HG03175 (cell line): ENCODE results near the gene RIN3.
"Not testable (repeated sequence)": the region's sequence is repeated elsewhere in the genome, so short reads cannot be mapped to it uniquely, and the experiment has no call there.

ENCODE experiments used
- ATAC-seq: cut with Tn5 transposase; IDR thresholded peaks from one replicate; pipeline ENCODE4 v1.9.1; 2021; ENCODE audit warnings: mild to moderate bottlenecking, moderate library complexity; ENCODE audit not compliant: unreplicated experiment

Gene RIN3

DNA sequence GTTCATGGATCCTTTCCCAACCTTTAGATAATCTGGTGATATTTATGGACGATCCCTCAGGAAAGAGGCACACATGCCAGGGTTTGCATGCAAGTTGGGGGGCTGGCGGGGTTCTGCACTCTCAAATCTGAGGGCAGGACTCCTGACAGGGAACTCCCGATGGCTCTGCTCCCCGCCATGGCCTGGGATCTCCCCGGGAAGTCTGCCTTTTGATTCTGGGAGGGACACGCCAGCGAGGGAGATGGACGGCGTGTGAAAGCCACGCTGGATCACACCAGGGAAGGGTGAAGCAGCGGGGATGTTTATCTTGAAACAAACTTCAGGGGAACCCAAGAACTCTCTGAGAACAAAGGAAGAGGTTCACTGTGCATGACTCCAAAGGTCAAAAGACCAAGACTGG lies 191.2 kb downstream of the RIN3 start:
- no peak for ATAC-seq

DNA sequence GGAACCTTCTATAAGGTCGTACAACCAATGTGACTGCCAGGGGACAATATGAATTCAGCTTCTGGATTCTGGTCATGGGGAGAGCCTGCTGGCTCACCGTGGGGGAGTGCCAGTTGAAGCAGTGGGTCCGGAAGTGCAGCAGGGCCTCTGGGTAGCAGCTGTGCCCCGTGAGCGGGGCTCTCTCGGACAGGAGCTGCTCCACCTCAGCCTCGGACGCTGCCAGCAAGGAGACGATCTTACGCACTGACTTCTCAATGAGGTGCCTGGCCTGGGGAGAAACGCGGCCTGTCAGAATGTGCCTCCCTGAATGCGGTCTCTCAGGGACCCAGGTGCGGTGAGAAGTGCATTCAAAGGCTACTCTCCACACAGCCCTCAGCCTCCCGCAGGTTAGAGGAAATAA lies 192.8 kb downstream of the RIN3 start:
- ATAC-seq = no peak

- ATAC-seq = no peak
These were observed 195.9 kb downstream of the RIN3 start for GRCh38 chr14:92709340-92710000.

- no peak for ATAC-seq
These were observed 196.4 kb downstream of the RIN3 start for GRCh38 chr14:92710001-92710341.

DNA sequence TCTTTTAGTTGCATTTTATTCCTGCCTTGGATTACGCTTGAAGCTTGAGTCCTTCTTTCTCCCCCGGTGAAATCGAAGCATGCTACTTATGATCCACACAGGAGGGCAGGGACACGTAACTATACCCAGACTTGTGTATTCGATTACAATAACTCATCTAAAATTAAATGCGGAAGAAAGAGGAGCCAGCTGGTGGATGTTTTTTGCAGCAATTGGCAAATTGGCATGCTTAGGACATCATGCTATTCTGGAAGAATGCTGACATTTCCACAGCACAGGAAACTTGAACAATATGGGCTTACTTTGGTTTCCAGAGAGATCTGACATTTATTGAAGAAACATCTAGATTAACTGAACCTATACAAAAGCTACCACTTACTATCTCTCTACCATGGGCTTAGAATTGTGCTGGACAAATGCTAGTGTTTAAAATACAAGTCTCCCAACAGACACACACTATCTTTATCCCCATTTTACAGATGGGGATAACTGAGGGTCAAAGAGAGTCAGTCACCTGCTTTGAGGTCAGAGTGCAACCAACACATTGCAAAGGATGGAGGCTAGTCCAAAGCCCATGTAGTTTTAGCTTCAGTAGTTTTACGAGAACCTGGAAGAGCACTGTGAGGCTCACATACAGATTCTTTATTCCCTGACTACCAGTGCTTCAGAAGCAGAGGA lies 198.5 kb downstream of the RIN3 start:
- ATAC-seq = no peak

DNA sequence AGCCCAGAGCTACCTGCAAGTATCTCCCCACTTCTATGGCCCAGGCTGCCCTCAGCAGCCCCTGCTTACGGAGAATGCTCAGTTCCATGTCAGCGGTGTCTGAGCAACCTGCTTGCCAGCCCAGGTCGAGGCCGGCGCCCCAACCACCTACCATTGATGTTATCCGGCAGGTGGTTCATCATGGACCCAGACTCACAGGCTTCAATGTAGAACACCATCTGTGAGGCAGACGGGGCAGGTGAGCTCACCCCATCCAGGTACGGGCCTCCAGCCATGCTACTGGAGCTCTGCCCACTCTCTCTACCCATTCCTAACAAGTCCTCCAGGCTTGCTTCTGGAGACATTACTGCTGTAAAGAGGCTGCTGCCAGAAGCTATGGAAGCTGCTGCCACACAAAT lies 199.1 kb downstream of the RIN3 start:
- no peak for ATAC-seq

DNA sequence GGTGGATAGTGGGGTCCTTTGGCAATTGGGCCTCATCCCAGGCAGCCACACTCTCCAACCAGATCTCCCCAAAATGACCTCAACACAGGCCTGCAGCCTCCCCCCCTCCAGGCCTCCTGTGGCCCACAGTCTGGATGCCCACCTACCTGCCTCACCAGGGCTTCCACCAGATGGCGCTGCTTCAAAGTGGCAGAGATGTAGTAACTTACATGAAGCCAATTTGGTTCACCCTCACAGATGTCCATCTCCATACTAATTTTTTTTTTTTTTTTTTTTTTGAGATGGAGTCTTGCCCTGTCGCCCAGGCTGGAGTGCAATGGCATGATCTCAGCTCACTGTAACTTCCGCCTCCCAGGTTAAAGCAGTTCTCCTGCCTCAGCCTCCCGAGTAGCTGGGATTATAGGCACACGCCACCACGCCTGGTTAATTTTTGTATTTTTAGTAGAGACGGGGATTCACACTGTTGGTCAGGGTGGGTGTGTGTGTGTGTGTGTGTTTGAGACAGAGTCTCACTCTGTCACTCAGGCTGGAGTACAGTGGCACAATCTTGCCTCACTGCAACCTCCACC lies 201.2 kb downstream of the RIN3 start:
- ATAC-seq = not testable (repeated sequence)

GRCh38 chr14:92716131-92716530 lies 202.6 kb downstream of the RIN3 start:
- ATAC-seq = no peak

DNA sequence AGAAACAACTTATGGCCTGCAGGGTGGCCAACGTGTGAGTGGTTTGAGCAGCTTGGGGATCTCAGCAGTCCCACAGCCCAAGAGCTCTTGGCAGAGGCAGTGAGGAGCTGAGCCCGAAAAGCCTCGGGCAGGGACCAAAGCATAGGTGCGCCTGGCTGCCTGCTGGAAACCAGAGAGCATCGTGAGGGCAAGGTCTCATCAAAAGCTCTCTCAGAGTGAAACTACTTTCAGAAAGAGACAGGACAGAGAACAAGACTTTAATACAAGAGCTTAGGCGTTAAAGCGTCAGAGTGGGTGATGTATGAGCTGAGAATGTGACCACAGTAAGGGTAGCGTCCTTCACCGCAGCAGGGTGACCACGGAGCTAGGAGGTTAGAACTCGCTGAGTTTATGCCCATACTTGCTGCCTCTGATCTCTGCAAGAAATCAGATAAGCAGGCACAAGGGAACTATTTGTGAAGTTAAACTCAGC lies 204.0 kb downstream of the RIN3 start:
- ATAC-seq = no peak

GRCh38 chr14:92718664-92719063 lies 205.1 kb downstream of the RIN3 start:
- ATAC-seq = no peak

DNA sequence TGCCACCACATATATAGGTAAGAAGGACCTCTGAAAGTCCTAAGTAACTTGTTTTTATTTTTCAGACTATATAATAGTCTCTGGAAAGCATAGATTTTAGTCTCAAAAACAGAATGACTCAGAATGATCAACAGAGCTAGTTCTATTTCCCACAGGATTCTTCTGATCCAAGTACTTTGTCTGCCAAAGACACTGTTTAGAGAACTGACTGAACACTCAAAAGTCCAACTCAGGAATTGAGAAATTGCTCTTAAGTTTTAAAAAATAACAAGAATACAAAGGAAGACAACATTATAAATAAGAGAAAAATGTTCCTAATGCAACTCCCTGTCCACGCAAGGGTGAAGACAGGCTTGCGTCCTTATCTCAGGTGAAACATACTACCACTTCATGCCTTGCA lies 205.8 kb downstream of the RIN3 start:
- ATAC-seq = no peak

GRCh38 chr14:92719890-92720323 lies 206.3 kb downstream of the RIN3 start:
- ATAC-seq = no peak

GRCh38 chr14:92724516-92725340 lies 211.1 kb downstream of the RIN3 start:
- ATAC-seq = no peak

DNA sequence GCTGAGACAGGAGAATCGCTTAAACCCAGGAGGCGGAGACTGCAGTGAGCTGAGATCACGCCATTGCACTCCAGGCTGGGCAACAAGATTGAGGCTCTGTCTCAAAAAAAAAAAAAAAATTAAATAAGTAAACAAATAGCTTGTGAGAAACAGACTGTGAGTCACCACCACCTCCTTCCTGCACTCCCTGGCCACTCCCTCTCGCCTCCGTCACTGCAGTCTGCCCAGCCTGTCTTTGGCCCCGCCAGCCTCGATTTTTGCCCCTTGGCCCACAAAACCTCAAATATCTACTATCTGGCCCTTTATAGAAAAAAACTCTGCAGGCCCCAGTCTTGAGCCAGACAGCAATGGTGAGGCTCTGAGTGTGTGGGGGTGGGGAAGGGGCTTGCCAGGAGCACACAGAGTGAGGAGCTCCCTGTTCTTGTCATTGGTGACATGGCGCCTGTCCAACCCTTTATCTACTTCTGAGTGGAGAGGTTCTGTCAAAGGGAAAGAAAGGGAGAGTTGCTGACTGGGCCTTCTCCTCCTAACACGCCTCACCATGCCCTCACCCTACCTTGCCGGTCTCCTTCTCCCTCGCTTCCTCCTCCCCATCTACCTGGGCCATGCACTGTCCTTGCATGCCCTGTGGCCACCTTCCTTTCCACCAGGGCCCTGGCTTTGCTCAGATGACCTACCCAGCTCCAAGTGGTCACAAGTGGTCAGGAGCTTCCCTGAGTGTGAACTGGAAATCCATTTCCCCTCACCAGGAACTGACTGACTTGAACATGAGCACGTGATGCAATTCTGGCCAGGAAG lies 212.8 kb downstream of the RIN3 start:
- ATAC-seq = no peak

DNA sequence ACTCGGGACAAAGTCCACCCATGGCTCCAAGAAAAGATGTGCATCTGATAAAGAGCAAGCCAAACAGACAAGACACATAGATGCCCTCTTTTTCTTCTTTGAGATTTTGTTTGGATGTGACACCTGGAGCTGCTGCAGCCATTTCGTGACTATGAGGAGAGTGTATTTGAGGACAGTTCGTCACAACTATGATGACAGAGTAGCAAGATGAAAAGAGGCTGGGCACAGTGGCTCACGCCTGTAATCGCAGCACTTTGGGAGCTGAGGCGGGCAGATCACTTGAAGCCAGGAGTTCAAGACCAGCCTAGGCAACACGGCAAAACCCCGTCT lies 213.3 kb downstream of the RIN3 start:
- no peak for ATAC-seq

DNA sequence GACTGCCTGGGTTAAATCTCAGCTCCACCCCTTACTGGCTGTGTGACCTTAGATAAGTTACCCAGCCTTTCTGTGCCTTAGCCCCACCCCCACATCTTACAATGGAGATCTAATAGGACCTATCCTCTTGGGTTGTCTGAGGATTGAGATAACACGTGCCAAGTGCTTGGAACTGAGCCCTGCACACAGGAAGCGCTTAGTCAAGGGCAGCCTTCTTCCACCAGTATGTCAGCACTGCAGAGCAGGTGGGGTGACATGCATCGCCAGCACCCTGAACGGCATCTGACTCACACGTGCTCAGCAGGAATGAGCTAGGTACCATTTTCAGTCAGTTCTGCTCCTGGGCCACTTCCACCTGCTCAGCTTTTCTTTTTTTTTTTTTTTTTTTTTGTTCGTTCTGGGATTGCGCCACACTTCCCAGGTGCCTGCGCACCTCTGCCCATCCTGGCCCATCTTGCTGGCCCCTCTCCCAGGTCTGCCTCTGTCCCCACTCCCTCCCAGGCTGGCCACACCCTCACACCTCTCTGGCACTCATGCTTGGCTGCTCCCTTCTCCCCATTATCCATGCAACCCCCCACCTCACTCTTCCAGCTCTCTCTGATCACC lies 215.3 kb downstream of the RIN3 start:
- peak; percentile 62 for ATAC-seq

- peak; percentile 86 for ATAC-seq
These were observed 216.2 kb downstream of the RIN3 start for GRCh38 chr14:92729634-92730358.

DNA sequence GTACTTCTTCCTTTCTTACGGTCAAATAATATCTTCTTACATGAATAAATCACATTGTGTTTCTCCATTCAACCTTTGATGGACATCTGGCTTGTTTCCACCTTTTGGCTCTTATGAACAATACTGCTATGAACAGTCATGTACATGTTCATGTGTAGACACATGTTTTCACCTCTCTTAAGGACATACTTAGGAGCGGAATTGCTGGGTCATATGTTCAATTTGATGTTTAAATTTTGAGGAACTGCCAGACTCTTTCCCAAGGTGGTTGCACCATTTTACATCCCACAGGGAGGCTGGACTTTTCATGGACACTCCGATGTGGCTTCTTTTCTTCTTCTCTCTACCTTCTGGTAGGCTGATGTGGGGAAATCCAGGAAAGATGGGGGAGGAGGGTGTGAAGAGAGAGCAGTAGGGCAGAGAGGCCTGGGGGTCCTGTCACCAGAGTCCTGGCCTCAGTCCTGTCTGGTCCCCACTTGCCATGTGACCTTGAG lies 218.1 kb downstream of the RIN3 start:
- ATAC-seq = no peak

GRCh38 chr14:92733007-92733406 lies 219.4 kb downstream of the RIN3 start:
- ATAC-seq = no peak

- ATAC-seq = no peak
These were observed 221.0 kb downstream of the RIN3 start for GRCh38 chr14:92734618-92735017.
